Mammary epithelial cell (primary cell): ENCODE results near the gene PKIB.

ENCODE experiments used
- CTCF ChIP-seq, 2 donors: IDR thresholded peaks in 1 of 2; conservative IDR thresholded peaks in 1 of 2; 2 replicates each; pipeline ENCODE4 v1.5.1; 2011 to 2012; ENCODE audit warnings: inconsistent platforms in 2 of 2, low read length in 2 of 2, mild to moderate bottlenecking in 2 of 2, control low read depth in 1 of 2, low read depth in 1 of 2; ENCODE audit not compliant: insufficient read depth in 1 of 2; ENCODE audit errors: extremely low read depth in 1 of 2
- EZH2 ChIP-seq: IDR thresholded peaks from 2 replicates; pipeline ENCODE4 v1.6.1; 2012; ENCODE audit warnings: low read length, inconsistent platforms, borderline replicate concordance

GRCh38 chr6:122712093-122712447 is 101.9 kb downstream of the PKIB start:
- TF ChIP-seq CTCF (conservative IDR thresholded peaks at IDR 0.05 in 1 of 2, IDR thresholded peaks at IDR 0.05 in 1 of 2; ENCODE audit: extremely low read depth in 1 of 2, insufficient read depth in 1 of 2, low read depth in 1 of 2, low read length in 2 of 2) = no peak
- no peak for TF ChIP-seq EZH2
